ENCODE measurements around the gene COG5. TPM values are rescaled to one million over a fixed set of nuclear protein-coding genes. Genes with fewer than 3 reads are reported as not detected.

The COG5 gene
- total RNA-seq, 1 donor from 2014 or later: 39.1 TPM

DNA sequence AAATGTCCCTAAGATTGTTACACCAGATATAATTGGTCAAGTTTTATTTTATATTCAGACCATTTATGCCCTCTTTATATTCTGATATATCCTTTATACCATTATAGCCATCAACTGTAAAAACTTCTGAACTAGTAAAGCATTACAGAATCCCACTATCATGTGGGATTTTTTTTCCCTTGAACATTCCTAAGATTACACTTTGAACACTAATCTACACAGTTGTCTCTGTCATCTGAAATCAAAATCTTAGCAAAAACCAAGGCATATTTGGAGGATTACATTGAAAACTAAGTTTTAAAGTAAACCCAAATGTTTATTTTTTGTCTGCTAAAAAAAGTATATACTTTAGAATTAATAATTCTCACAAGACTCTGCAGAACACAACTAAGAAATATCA is 210.0 kb downstream of the COG5 start:
- no peak overlapping the region for H3K27ac Mint-ChIP-seq
- no peaks in the 10 kb centered on the region for H3K4me1 Mint-ChIP-seq (ENCODE audit: low read depth)
- H3K9me3 Mint-ChIP-seq: no peaks in the 10 kb centered on the region
- intact Hi-C loops (cut with micrococcal nuclease): no loop called here
- no peak overlapping the region for H3K4me3 Mint-ChIP-seq
- peaks cover 4% of the 10 kb centered on the region for H3K36me3 Mint-ChIP-seq (ENCODE audit: low read depth)
- no peak for DNase-seq (ENCODE audit: low spot score)
- H3K27me3 Mint-ChIP-seq (ENCODE audit: insufficient read depth): no peaks in the 10 kb centered on the region

DNA sequence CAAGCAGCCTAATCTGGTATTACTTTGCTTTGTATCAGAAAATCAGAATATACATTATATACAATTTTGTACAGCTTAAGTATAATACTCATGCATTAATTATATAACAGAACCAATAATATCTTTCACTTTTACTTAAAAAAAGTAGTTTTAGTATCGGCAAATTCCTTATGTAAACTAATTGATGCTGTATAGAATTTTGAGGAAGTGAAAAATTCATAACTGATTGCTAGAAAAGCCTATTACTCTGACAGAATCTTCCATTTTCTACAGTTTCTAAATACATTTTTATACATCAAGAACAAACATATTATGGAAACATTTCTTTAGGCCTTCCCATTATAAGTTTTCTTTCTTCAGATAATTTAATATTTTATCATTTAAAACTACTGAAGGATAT is 217.8 kb downstream of the COG5 start:
- intact Hi-C loops (cut with micrococcal nuclease): no loop called here
- no peak for DNase-seq (ENCODE audit: low spot score)
- no peaks in the 10 kb centered on the region for H3K9me3 Mint-ChIP-seq
- H3K4me3 Mint-ChIP-seq: no peak overlapping the region
- no peaks in the 10 kb centered on the region for H3K27me3 Mint-ChIP-seq (ENCODE audit: insufficient read depth)
- no peak overlapping the region for H3K27ac Mint-ChIP-seq
- H3K4me1 Mint-ChIP-seq (ENCODE audit: low read depth): no peaks in the 10 kb centered on the region
- H3K36me3 Mint-ChIP-seq (ENCODE audit: low read depth): peaks cover 2% of the 10 kb centered on the region

DNA sequence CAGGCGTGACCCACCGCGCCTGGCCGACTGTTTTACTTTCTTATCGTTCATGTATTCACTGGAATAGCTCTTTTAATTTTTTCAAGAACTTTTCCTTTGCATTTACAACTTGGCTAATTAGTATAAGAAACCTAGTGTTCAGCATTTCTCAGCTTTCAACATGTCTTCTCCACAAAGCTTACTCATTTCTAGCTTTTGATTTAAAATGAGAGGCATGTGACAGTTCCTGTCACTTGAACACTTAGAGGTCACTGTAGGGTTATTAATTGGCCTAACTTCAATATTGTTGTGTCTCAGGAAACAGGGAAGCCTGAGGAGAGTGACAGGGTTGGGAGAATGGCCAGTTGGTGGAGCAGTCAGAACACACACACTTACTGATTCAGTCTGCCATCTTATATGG is 218.9 kb downstream of the COG5 start:
- H3K4me3 Mint-ChIP-seq: no peak overlapping the region
- no peak overlapping the region for H3K27ac Mint-ChIP-seq
- H3K9me3 Mint-ChIP-seq: peaks cover 2% of the 10 kb centered on the region
- no peaks in the 10 kb centered on the region for H3K4me1 Mint-ChIP-seq (ENCODE audit: low read depth)
- no peaks in the 10 kb centered on the region for H3K27me3 Mint-ChIP-seq (ENCODE audit: insufficient read depth)
- no peak for DNase-seq (ENCODE audit: low spot score)
- intact Hi-C loops (cut with micrococcal nuclease): no loop called here
- H3K36me3 Mint-ChIP-seq (ENCODE audit: low read depth): peaks cover 2% of the 10 kb centered on the region

DNA sequence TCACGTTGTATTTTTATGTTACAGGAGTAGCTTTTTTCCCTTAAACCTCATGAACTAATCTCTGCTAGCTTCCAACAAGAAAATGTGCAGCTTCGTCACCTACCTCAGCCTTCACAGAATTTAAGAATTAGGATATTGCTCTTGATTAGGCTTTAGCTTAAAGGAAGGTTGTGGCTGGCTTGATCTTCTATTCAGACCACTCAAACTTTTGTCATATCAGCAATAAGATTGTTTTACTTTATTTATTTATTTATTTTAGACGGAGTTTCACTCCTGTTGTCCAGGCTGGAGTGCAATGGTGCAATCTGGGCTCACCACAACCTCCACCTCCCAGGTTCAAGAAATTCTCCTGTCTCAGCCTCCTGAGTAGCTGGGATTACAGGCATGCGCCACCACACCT is 219.4 kb downstream of the COG5 start:
- Mint-ChIP-seq H3K27me3 (ENCODE audit: insufficient read depth) (no peaks in the 10 kb centered on the region), H3K4me1 (ENCODE audit: low read depth) (no peaks in the 10 kb centered on the region), H3K36me3 (ENCODE audit: low read depth) (peaks cover 2% of the 10 kb centered on the region), H3K27ac (no peak overlapping the region), H3K9me3 (peaks cover 5% of the 10 kb centered on the region), H3K4me3 (no peak overlapping the region)
- no peak for DNase-seq (ENCODE audit: low spot score)
- intact Hi-C loops (cut with micrococcal nuclease): no loop called here

DNA sequence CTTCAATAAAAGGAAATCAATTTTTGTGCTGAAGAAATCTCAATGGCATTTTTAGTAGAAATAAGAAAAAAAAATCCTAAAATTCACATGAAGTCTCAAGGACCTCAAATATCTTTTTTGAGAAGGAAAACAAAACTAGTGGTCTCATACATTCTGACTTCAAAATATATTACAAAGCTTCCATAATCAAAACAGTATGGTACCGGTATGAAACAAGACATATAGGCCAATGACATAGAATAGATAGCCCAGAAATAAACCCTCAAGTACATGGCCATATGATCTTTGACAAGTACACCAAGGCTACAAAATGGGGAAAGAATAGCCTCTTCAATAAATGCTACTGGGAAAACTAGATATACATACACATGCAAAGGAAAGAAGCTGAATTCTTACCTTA is 225.6 kb downstream of the COG5 start:
- peaks cover 4% of the 10 kb centered on the region for H3K36me3 Mint-ChIP-seq (ENCODE audit: low read depth)
- H3K27me3 Mint-ChIP-seq (ENCODE audit: insufficient read depth): no peaks in the 10 kb centered on the region
- H3K27ac Mint-ChIP-seq: no peak overlapping the region
- peaks cover 3% of the 10 kb centered on the region for H3K4me1 Mint-ChIP-seq (ENCODE audit: low read depth)
- intact Hi-C loops (cut with micrococcal nuclease): no loop called here
- no peak for DNase-seq (ENCODE audit: low spot score)
- H3K4me3 Mint-ChIP-seq: no peak overlapping the region
- H3K9me3 Mint-ChIP-seq: peaks cover 14% of the 10 kb centered on the region

DNA sequence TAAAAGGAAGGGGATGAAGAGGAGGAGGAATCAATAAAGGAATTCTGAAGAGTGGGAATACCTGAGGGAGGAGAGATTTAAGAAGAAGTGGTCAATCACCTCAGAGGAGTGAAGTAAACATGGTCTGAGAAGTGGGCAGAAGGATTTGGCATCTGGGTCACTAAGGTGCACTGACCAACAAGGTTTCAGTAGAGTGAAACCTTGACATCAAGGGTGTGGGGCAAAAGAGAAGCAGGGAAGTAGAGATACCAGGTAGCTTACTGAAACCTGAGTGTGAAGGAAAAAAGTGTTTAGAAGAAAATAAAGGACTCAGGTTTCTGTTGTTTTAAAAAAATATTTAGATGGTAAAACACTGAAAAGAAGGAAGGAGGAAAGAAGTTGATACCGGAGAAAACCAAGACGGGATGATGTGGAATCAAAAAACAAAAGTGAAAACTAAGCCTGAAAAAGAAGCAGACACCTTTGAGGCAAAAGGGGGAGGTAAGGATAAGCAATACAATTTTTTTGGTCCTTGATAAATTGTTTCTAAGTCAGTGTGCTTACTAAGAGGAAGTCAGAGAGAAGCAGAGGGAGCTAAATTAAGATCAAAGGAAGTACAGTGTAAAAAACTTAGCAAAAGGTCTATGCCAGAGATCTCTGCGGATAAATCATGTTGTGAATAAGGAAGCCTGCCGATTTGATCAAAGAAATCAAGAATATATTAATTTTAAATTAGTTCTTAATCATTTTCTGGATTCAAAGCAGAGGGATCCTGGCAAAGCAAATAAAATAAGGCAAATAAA is 231.0 kb downstream of the COG5 start:
- Mint-ChIP-seq H3K4me3 (no peak overlapping the region), H3K27ac (no peak overlapping the region), H3K27me3 (ENCODE audit: insufficient read depth) (no peaks in the 10 kb centered on the region), H3K4me1 (ENCODE audit: low read depth) (peaks cover 12% of the 10 kb centered on the region), H3K9me3 (no peaks in the 10 kb centered on the region), H3K36me3 (ENCODE audit: low read depth) (peaks cover 2% of the 10 kb centered on the region)
- no peak for DNase-seq (ENCODE audit: low spot score)
- intact Hi-C loops (cut with micrococcal nuclease): no loop called here

DNA sequence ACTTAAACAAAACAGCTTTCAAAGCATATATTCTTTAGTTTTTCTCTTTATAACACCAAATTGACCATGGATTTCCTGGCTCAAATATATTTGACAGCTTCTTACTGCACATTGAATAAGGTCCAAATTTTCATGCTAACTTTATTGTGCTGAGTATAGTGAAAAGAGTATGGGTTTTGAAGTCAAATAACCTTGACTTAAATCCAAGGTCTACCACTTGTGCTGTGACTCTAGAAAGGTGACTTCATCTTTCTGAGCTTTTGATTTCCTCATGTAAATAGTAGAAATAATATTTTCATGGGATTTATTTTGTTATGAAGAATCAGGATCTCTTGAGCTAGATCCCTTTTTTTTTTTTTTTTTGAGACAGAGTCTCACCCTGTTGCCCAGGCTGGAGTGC is 233.2 kb downstream of the COG5 start:
- intact Hi-C loops (cut with micrococcal nuclease): no loop called here
- H3K9me3 Mint-ChIP-seq: no peaks in the 10 kb centered on the region
- H3K27me3 Mint-ChIP-seq (ENCODE audit: insufficient read depth): no peaks in the 10 kb centered on the region
- H3K36me3 Mint-ChIP-seq (ENCODE audit: low read depth): no peaks in the 10 kb centered on the region
- no peak overlapping the region for H3K27ac Mint-ChIP-seq
- H3K4me1 Mint-ChIP-seq (ENCODE audit: low read depth): peaks cover 12% of the 10 kb centered on the region
- no peak for DNase-seq (ENCODE audit: low spot score)
- H3K4me3 Mint-ChIP-seq: no peak overlapping the region

DNA sequence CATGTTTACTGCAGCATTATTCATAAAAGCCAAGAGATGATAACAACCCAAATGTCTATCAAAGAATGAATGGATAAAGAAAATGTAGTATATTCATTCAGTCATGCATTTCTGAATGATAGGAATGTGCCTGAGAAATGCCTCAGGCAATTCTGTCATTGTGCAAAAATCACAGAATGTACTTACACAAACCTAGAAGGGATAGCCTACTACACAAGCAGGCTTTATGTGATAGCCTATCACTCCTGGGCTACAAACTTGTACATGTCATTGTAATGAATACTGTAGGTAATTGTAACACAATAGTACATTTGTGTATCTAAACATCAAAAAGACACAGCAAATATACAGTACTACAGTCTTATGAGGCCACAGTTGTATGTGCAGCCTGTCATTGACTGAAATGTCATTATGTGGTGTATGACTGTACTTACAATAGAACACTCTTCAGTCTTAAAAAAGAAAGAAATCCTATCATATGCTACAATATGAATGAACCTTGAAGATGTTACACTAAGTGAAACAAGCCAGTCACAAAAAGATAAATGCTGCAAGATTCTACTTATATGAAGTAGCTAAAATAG is 235.6 kb downstream of the COG5 start:
- no peak for DNase-seq (ENCODE audit: low spot score)
- Mint-ChIP-seq H3K27ac (no peak overlapping the region), H3K4me1 (ENCODE audit: low read depth) (peaks cover 9% of the 10 kb centered on the region), H3K4me3 (no peak overlapping the region), H3K27me3 (ENCODE audit: insufficient read depth) (no peaks in the 10 kb centered on the region), H3K36me3 (ENCODE audit: low read depth) (no peaks in the 10 kb centered on the region), H3K9me3 (no peaks in the 10 kb centered on the region)
- intact Hi-C loops (cut with micrococcal nuclease): no loop called here

DNA sequence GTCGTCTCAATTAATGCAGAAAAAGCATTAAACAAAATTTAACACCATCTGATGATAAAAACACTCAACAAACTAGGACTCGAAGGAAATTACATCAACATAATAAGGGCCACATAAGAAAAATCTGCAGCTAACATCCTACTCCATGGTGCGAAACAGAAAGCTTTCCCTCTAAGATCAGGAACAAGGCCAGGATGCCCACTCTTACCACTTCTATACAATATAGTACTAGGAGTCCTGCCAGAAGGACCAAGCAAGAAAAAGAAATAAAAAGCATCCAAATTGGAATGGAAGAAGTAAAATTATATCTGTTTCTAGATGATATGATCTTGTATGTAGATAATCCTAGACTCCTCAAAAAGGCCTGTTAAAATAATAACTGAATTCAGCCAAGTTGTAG is 237.7 kb downstream of the COG5 start:
- no peak for DNase-seq (ENCODE audit: low spot score)
- Mint-ChIP-seq H3K4me1 (ENCODE audit: low read depth) (no peaks in the 10 kb centered on the region), H3K4me3 (no peak overlapping the region), H3K27me3 (ENCODE audit: insufficient read depth) (no peaks in the 10 kb centered on the region), H3K9me3 (no peaks in the 10 kb centered on the region), H3K27ac (no peak overlapping the region), H3K36me3 (ENCODE audit: low read depth) (no peaks in the 10 kb centered on the region)
- intact Hi-C loops (cut with micrococcal nuclease): no loop called here

DNA sequence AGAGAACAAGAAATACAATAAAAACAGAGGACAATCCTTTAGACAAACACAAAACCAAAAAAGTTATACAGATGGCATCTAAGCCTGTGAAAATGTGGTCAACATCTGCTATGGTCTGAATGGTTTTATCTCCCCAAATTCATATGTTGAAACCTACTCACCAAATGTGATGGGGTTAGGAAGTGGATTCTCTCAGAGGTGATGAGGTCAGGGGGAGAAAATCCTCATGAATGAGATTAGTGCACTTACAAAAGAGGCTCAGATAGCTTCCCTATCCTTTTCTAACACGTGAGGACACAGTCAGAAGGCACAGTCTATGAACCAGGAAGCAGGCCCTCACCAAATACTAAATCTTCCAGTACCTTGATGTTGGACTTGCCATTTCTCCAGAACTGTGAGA is 241.7 kb downstream of the COG5 start:
- no peak overlapping the region for H3K4me3 Mint-ChIP-seq
- H3K4me1 Mint-ChIP-seq (ENCODE audit: low read depth): no peaks in the 10 kb centered on the region
- no peaks in the 10 kb centered on the region for H3K27me3 Mint-ChIP-seq (ENCODE audit: insufficient read depth)
- H3K36me3 Mint-ChIP-seq (ENCODE audit: low read depth): no peaks in the 10 kb centered on the region
- no peaks in the 10 kb centered on the region for H3K9me3 Mint-ChIP-seq
- H3K27ac Mint-ChIP-seq: no peak overlapping the region
- intact Hi-C loops (cut with micrococcal nuclease): no loop called here
- no peak for DNase-seq (ENCODE audit: low spot score)

DNA sequence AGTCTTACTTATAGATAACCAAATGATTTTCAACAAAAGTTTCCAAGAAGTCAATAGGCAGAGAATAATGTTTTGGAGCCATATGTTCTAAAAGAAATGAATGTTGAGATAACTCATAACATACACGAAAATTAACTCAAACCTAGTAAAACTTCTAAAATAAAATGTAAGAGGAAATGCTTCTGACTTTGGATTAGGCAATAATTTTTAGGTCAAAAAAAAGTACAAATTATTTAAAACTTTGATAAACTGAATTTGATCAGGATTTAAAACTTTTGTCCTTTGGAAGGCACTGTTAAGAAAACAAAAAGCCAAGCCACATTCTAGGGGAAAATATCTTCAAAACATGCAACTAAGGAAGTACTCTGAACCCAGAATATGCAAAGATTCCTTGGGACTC is 242.1 kb downstream of the COG5 start:
- Mint-ChIP-seq H3K27ac (no peak overlapping the region), H3K36me3 (ENCODE audit: low read depth) (no peaks in the 10 kb centered on the region), H3K4me1 (ENCODE audit: low read depth) (no peaks in the 10 kb centered on the region), H3K27me3 (ENCODE audit: insufficient read depth) (no peaks in the 10 kb centered on the region), H3K4me3 (no peak overlapping the region), H3K9me3 (no peaks in the 10 kb centered on the region)
- no peak for DNase-seq (ENCODE audit: low spot score)
- intact Hi-C loops (cut with micrococcal nuclease): no loop called here

DNA sequence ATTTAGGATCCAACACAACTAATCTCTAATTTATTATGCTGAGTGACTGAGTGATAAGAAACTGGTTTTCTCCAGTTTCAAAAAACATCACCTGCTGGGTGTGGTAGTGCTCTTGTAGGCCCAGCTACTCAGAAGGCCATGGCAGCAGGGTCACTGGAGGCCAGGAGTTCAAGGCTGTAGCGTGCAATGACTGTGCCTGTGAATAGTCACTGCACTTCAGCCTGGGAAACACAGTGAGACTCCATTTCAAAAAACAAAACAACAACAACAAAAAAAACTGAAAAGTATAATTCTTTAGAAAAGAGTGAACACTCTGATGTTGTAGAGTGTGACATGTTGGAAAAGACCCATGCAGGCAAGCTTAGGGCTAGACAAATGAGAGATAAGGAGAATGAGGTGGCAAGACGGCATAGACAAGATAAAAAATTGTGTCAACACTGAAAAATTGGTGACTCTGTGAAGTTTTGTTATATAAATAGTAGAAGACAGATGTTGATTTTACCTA is 243.9 kb downstream of the COG5 start:
- H3K27me3 Mint-ChIP-seq (ENCODE audit: insufficient read depth): no peaks in the 10 kb centered on the region
- intact Hi-C loops (cut with micrococcal nuclease): no loop called here
- no peaks in the 10 kb centered on the region for H3K9me3 Mint-ChIP-seq
- H3K4me1 Mint-ChIP-seq (ENCODE audit: low read depth): no peaks in the 10 kb centered on the region
- no peak for DNase-seq (ENCODE audit: low spot score)
- H3K36me3 Mint-ChIP-seq (ENCODE audit: low read depth): peaks cover 5% of the 10 kb centered on the region
- H3K4me3 Mint-ChIP-seq: no peak overlapping the region
- H3K27ac Mint-ChIP-seq: no peak overlapping the region

DNA sequence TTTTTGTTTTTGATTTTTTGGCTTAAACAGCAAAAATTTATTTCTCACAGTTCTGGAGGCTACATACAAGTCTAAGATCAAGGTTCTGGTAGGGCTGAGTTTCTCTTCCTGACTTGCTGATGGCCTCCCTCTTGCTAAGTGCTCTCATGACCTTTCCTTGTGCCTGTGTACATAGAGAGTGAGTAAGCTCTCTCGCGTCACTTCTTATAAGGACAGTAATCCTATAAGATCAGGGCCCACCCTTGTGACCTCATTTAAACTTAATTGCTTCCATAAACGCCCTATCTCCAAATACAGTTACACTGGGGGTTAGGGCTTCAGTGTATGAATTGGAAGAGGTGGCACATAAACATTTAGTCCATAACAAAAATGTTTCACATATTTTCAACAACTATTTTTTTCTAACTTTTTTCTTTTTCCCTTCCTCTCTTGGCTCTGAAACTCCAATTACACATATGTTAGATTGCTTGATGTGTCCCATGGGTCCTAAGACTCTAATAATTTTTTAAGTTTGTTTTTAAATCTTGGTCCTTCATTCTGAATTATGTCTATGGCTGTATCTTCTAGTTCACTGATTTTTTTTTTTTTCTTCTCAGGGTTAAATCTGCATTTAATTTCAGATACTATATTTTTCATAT is 245.1 kb downstream of the COG5 start:
- intact Hi-C loops (cut with micrococcal nuclease): no loop called here
- Mint-ChIP-seq H3K9me3 (no peaks in the 10 kb centered on the region), H3K4me1 (ENCODE audit: low read depth) (no peaks in the 10 kb centered on the region), H3K36me3 (ENCODE audit: low read depth) (peaks cover 5% of the 10 kb centered on the region), H3K27ac (no peak overlapping the region), H3K4me3 (no peak overlapping the region), H3K27me3 (ENCODE audit: insufficient read depth) (no peaks in the 10 kb centered on the region)
- no peak for DNase-seq (ENCODE audit: low spot score)

Measured in activated T-helper 1 cell treated with anti-CD3 and anti-CD28 coated beads, Interleukin-12 subunit alpha, Interleukin-12 subunit beta, Interleukin-2, Interleukin-4 antibody, amounts not matched to agents 30 ng/mL and 10 ng/mL and 1 ng/mL, durations not matched to agents 14 hours and 24 hours and 36 hours (primary cell).